NCI-H2029 (cell line): ENCODE measurements around the gene OR2G3.

Experiments used
- DNase-seq: peaks from one replicate; lab custom pipeline; 2025; lab: John Stamatoyannopoulos, UW

Gene OR2G3

GRCh38 chr1:247605286-247605685 is at the start of gene OR2G3:
TSS of gene OR2G3 (plus strand) at chr1:247605586. CDS start at chr1:247605586, 0 bp downstream.
- no peak for DNase-seq

DNA sequence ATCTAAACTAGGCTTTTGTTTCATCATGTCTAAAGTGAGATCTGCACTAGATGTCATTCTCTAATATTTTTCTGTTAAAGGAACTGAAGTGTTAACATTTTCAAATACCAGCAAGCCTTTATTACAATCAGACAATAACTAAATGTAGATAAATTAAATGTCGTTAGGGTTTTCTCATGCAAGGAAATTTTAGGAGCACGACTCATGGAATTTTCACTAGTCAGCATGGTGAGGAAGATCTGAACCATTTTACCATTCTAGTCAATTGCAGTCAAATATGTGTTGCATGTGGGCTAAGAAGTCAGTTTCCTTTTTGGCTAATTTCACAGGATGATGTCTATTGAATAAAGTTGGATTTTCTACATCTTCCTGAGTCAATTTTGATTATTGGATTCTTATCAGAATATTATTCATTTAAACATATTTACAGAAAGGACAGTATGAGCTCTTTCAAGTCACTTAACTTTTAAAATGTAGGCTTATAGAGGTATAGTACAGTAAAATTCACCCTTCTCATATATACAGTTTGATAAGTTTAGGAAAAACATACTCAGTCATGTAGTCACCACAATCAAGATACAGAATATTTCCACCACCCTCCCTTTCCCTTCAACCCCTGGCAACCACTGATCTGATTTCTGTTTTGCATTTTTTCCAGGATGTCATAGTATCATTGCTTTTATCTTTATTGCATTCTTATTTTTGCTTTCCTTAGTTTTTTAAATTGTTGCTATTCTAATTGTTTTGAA is 47.3 kb upstream of the OR2G3 start:
- DNase-seq: no peak

GRCh38 chr1:247561711-247562110 is 43.7 kb upstream of the OR2G3 start:
- DNase-seq: no peak

DNA sequence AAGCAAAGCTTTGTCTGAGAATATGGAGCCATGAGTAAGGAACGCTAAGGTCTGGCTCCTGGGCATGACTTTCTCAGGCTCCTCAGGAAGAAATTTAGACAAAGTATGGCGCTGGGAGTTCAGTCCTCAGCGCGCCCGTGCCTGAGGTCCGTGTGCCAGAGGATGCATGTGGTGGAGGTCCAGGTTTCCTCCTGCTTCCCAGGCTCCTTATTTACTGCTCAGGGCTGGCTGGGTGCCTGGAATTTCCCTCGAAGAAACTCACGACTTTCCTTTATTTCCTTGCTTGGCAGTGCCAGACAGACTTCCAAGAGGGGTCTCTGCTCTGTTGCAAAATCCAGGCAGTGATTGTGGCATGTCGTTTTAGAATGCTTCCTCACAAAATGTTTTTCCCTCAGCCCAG is 43.2 kb upstream of the OR2G3 start:
- no peak for DNase-seq

DNA sequence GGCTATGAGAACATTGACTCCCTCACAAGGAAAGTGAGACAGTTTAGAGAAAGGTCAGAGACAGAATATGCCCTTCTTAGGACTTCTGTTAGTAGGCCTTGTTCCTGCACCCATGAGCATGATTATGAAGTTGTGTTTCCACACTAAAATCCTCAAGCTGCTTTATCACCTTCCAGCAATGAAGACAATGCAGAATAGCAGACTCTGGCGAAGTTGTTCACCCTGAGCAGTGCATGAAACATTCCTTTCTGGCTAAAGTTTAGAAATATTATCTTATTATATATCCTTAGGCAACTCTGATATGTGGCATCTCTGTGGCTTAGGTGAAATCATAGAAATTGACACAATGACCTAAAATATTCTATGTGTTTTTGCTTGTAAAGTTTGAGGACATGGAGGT is 31.1 kb upstream of the OR2G3 start:
- DNase-seq: no peak

- DNase-seq: no peak
Observed at GRCh38 chr1:247574664-247575063, 30.7 kb upstream of the OR2G3 start.

DNA sequence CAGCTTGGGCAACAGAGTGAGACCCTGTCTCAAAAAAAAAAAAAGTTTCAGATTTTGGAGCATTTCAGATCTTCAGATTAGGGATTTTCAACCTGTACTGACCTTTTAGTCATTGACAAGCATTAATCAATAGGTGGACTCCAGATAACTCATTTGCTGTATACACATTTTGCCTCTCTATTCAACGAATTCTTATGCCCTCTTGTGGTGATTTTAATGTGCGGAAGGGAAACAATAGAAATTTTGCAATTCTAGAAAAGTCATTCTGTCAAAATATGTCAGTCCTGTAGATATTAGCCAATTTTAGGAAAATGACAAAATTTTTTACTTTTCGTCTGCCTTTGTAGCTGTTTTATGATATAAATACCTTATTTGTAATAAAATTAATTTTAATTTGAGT is 28.9 kb upstream of the OR2G3 start:
- no peak for DNase-seq

GRCh38 chr1:247578946-247579460 is 26.4 kb upstream of the OR2G3 start:
- DNase-seq: no peak

GRCh38 chr1:247588060-247588459 is 17.3 kb upstream of the OR2G3 start, which contains the start of gene OR2G2:
TSS of gene OR2G2 (plus strand) at chr1:247588360. CDS start at chr1:247588360, 0 bp downstream.
- no peak for DNase-seq

- no peak for DNase-seq
Observed at GRCh38 chr1:247613405-247613804, 8.0 kb downstream of the OR2G3 start.

DNA sequence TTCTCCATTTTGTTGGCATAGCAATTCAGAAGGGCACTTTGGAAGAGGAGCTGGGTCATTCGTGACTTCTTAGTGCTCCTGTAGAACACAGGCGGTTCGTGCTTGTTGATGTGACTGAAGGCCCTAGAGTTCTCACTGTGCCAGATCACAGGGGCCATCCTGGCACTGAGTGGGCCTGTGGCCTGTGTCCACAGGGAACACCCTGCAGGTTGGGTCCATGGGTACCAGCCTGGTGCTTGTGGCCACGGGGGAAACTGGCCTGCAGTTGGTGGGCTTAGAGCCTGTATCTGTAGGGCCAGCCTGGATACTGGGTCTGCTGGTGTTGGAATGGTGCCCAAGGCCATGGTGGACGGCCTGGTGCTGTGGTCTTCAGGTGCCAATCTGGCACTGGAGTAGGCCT is 9.2 kb downstream of the OR2G3 start:
- DNase-seq: no peak

DNA sequence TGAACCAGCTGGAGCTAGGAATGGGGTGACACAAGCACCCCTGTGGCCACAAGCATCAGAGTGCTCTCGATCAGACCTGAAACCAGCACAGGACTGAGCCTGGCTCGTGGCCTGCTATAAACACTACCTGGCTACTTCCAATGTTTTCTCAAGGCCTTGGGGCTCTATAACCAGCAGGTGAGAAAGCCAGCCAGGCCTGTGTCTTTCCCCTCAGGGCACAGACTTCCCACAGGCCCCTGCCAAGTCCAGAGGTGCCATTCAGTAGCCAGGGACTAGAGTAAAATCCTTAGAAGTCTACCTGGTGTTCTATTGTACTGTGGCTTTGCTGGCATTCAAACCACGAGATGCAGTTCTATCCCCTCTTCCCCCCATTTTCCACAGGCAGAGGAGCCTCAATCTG is 22.6 kb downstream of the OR2G3 start:
- no peak for DNase-seq

DNA sequence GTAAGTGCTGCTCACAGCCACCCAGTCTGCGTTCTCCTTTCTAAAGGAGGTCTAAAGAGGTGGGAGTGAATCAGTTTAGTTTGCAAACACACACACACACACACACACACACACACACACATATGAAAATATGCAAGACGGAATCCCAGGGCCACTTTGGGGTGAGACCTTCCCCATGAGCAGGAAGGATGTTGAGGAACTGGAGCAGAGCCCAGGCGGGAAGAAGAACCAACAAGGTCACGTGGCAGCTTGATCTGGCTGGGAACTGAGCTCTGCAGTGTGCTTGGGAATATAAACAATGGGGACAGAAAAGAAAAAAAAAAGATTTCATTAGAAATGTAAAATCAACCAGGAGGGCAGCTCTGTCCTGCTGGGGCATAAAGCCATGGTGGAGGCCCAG is 32.6 kb downstream of the OR2G3 start:
- no peak for DNase-seq

- DNase-seq: no peak
Observed at GRCh38 chr1:247638781-247639180, 33.4 kb downstream of the OR2G3 start.

DNA sequence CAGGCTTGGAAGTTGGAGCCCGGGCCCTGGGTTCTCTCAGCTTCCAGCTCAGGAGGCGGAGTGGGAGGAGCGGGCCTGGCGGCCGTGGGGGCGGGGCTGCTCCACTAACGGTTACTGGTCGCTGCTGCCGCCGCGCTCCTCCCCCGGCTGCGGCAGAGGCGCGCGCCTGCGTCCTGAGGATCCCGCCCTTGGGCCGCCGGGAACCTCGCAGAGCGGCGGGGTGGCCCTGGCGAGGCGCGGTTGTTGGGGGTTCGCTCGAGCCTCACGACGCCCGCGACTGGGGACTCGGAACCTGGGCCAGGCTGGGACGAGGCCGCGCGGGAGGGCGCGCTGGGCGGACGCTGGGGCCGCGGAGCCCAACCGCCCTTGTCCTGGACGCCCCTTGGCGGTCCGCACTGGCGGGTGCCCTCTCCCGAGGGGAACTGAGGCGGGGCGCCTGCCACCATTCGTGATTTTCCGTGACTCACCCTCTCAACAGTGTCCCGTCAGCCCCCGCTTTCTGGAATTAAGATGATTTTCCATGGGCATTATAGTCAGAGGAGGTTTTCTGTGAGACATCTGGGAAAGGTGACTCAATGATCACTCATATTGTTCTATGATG is 34.1 kb downstream of the OR2G3 start:
- peak; percentile 0 for DNase-seq

DNA sequence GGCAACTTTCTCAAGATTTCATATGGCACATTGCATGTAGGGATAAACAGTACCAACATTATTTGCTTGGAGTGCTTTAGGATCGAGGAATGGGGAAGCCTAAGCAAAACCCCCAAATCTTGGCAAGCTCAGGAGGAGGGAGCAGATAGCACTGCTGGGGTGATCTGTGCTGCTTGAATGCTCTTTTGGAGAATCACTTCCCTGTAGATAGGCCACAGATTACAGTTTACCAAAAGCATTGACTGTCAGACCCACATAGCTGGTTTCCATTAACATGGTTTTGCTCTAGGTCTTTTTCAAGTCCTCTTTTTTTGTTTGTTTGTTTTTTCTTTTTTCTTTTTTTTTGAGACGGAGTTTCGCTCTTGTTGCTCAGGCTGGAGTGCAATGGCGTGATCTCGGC is 37.4 kb downstream of the OR2G3 start:
- DNase-seq: no peak

GRCh38 chr1:247646867-247647266 is 41.5 kb downstream of the OR2G3 start:
- DNase-seq: no peak

DNA sequence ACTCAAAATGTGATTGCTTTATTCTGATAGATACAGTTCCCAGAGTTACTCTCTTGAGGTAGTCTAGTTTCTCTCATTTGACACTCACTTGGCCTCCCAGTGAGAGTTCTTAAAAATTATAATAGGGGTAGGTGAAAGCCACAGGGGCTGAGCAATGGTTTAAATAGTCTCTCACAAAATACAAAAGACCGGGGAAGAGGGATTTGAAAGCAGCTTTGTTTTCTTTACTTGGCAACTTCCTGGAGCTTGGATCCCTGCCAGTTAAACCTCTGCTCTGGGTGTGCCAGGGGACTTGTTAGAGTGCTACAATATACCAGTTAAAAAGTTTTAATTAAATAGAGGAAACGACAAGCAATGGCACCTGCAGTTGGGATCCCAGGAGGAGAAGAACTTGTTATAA is 42.5 kb downstream of the OR2G3 start:
- no peak for DNase-seq

- DNase-seq: no peak
Observed at GRCh38 chr1:247653040-247653439, 47.7 kb downstream of the OR2G3 start.
